GM18907 (cell line): ENCODE data around the gene GSG1L.

Source experiments
- ATAC-seq: cut with Tn5 transposase; IDR thresholded peaks from one replicate; pipeline ENCODE4 v1.9.1; 2021; ENCODE audit warnings: mild to moderate bottlenecking, moderate library complexity; ENCODE audit not compliant: unreplicated experiment

Gene GSG1L

GRCh38 chr16:27764869-27765675 lies 298.4 kb downstream of the GSG1L start:
- no peak for ATAC-seq

- ATAC-seq = no peak
Observed at GRCh38 chr16:27764427-27764826, 299.1 kb downstream of the GSG1L start.

- no peak for ATAC-seq
Observed at GRCh38 chr16:27762441-27762840, 301.1 kb downstream of the GSG1L start.

- ATAC-seq = no peak
Observed at GRCh38 chr16:27761816-27762215, 301.7 kb downstream of the GSG1L start.

GRCh38 chr16:27760789-27761176 lies 302.7 kb downstream of the GSG1L start:
- ATAC-seq = no peak

GRCh38 chr16:27759967-27760788 lies 303.3 kb downstream of the GSG1L start:
- ATAC-seq = no peak

- no peak for ATAC-seq
Observed at GRCh38 chr16:27759301-27759871, 304.1 kb downstream of the GSG1L start.

GRCh38 chr16:27758544-27758943 lies 305.0 kb downstream of the GSG1L start:
- no peak for ATAC-seq

- ATAC-seq = no peak
Observed at GRCh38 chr16:27756206-27756970, 307.1 kb downstream of the GSG1L start.

- no peak for ATAC-seq
Observed at GRCh38 chr16:27754788-27755690, 308.5 kb downstream of the GSG1L start.

GRCh38 chr16:27753563-27753962 lies 310.0 kb downstream of the GSG1L start:
- ATAC-seq = no peak

- ATAC-seq = no peak
Observed at GRCh38 chr16:27752241-27752640, 311.3 kb downstream of the GSG1L start.

GRCh38 chr16:27751676-27752075 lies 311.8 kb downstream of the GSG1L start:
- ATAC-seq = no peak

- no peak for ATAC-seq
Observed at GRCh38 chr16:27751233-27751632, 312.3 kb downstream of the GSG1L start.

GRCh38 chr16:27749946-27750345 lies 313.6 kb downstream of the GSG1L start:
- no peak for ATAC-seq

- ATAC-seq = no peak
Observed at GRCh38 chr16:27749547-27749875, 314.0 kb downstream of the GSG1L start.

- no peak for ATAC-seq
Observed at GRCh38 chr16:27748868-27749546, 314.5 kb downstream of the GSG1L start.

- ATAC-seq = no peak
Observed at GRCh38 chr16:27747946-27748345, 315.6 kb downstream of the GSG1L start.

- no peak for ATAC-seq
Observed at GRCh38 chr16:27746076-27746855, 317.2 kb downstream of the GSG1L start.
